Skeletal muscle tissue (tissue), 4 donors: ENCODE data around the gene CAMKMT. TPM values are rescaled to one million over a fixed set of nuclear protein-coding genes. Genes with fewer than 3 reads are reported as not detected.

Experiments
- H3K27ac ChIP-seq: one replicate; pipeline ENCODE4 v1.7.0; 2013; ENCODE audit warnings: mild to moderate bottlenecking, low read depth, low read length, inconsistent platforms
- H3K27me3 ChIP-seq, 3 donors: one replicate each; pipeline ENCODE4 v1.7.0; 2013; ENCODE audit warnings: low read length in 3 of 3; ENCODE audit not compliant: control insufficient read depth in 3 of 3, insufficient read depth in 3 of 3
- H3K36me3 ChIP-seq, 3 donors: one replicate each; pipeline ENCODE4 v1.7.0; 2013; ENCODE audit warnings: low read length in 3 of 3; ENCODE audit not compliant: control insufficient read depth in 3 of 3, insufficient read depth in 3 of 3
- H3K4me1 ChIP-seq, 3 donors: one replicate each; pipeline ENCODE4 v1.7.0; 2013; ENCODE audit warnings: low read length in 3 of 3, mild to moderate bottlenecking in 3 of 3; ENCODE audit not compliant: control insufficient read depth in 3 of 3, insufficient read depth in 3 of 3
- H3K4me3 ChIP-seq, 3 donors: one replicate each; pipeline ENCODE4 v1.7.0; 2013; ENCODE audit warnings: low read length in 3 of 3
- H3K9ac ChIP-seq, 3 donors: one replicate each; pipeline ENCODE4 v1.7.0; 2013; ENCODE audit warnings: low read length in 3 of 3, mild to moderate bottlenecking in 3 of 3, moderate library complexity in 2 of 3, low read depth in 1 of 3
- H3K9me3 ChIP-seq, 3 donors: one replicate each; pipeline ENCODE4 v1.7.0; 2013; ENCODE audit warnings: low read length in 3 of 3; ENCODE audit not compliant: control insufficient read depth in 3 of 3
- total RNA-seq: library from RNA; depleted of rRNA; stranded (reverse); fragments of >200 nt; gene quantifications from one replicate; pipeline ENCODE4 v1.2.3, GENCODE V29; 2014
- donor health status: Osteomylitis.

The CAMKMT gene
- total RNA-seq, 1 donor from 2014 or later: 5.2 TPM

GRCh38 chr2:44570271-44570670 lies 208.5 kb downstream of the CAMKMT start:
- no peaks in the 10 kb centered on the region for H3K9me3 ChIP-seq
- H3K36me3 ChIP-seq: no peaks in the 10 kb centered on the region
- H3K9ac ChIP-seq: no peak overlapping the region
- no peak overlapping the region for H3K4me3 ChIP-seq
- H3K27ac ChIP-seq: no peak overlapping the region
- H3K4me1 ChIP-seq: no peaks in the 10 kb centered on the region
- no peaks in the 10 kb centered on the region for H3K27me3 ChIP-seq

- Histone ChIP-seq H3K36me3 (no peaks in the 10 kb centered on the region), H3K4me1 (no peaks in the 10 kb centered on the region), H3K27me3 (no peaks in the 10 kb centered on the region), H3K9ac (no peak overlapping the region), H3K4me3 (no peak overlapping the region), H3K9me3 (no peaks in the 10 kb centered on the region), H3K27ac (no peak overlapping the region)
These were observed 209.0 kb downstream of the CAMKMT start for GRCh38 chr2:44570777-44571176.

GRCh38 chr2:44572196-44572900 lies 210.6 kb downstream of the CAMKMT start:
- H3K27ac ChIP-seq: no peak overlapping the region
- no peak overlapping the region for H3K9ac ChIP-seq
- no peak overlapping the region for H3K4me3 ChIP-seq
- H3K9me3 ChIP-seq: no peaks in the 10 kb centered on the region
- H3K27me3 ChIP-seq: no peaks in the 10 kb centered on the region
- no peaks in the 10 kb centered on the region for H3K36me3 ChIP-seq
- no peaks in the 10 kb centered on the region for H3K4me1 ChIP-seq

- Histone ChIP-seq H3K27ac (no peak overlapping the region), H3K9ac (no peak overlapping the region), H3K4me1 (peaks cover 0 to 3% (median 0%) of the 10 kb centered on the region in 3 donors), H3K4me3 (no peak overlapping the region), H3K36me3 (no peaks in the 10 kb centered on the region), H3K27me3 (no peaks in the 10 kb centered on the region), H3K9me3 (no peaks in the 10 kb centered on the region)
These were observed 212.2 kb downstream of the CAMKMT start for GRCh38 chr2:44573996-44574395.

GRCh38 chr2:44578471-44579093 lies 216.8 kb downstream of the CAMKMT start:
- Histone ChIP-seq H3K4me3 (peak overlapping the region in 1 of 3 donors; percentile 11), H3K36me3 (no peaks in the 10 kb centered on the region), H3K9ac (peak overlapping the region in 1 of 3 donors; percentile 47), H3K4me1 (peaks cover 0 to 11% (median 8%) of the 10 kb centered on the region in 3 donors), H3K27me3 (no peaks in the 10 kb centered on the region), H3K9me3 (no peaks in the 10 kb centered on the region), H3K27ac (peak overlapping the region; percentile 32)

- peaks cover 0 to 11% (median 8%) of the 10 kb centered on the region in 3 donors for H3K4me1 ChIP-seq
- no peaks in the 10 kb centered on the region for H3K9me3 ChIP-seq
- peak overlapping the region in 2 of 3 donors; percentile 28 to 47 for H3K9ac ChIP-seq
- no peak overlapping the region for H3K27ac ChIP-seq
- no peaks in the 10 kb centered on the region for H3K36me3 ChIP-seq
- no peak overlapping the region for H3K4me3 ChIP-seq
- H3K27me3 ChIP-seq: no peaks in the 10 kb centered on the region
These were observed 217.5 kb downstream of the CAMKMT start for GRCh38 chr2:44579115-44579836.

- H3K27ac ChIP-seq: no peak overlapping the region
- H3K27me3 ChIP-seq: no peaks in the 10 kb centered on the region
- no peaks in the 10 kb centered on the region for H3K36me3 ChIP-seq
- no peak overlapping the region for H3K9ac ChIP-seq
- peaks cover 0 to 11% (median 8%) of the 10 kb centered on the region in 3 donors for H3K4me1 ChIP-seq
- H3K4me3 ChIP-seq: no peak overlapping the region
- H3K9me3 ChIP-seq: no peaks in the 10 kb centered on the region
These were observed 218.1 kb downstream of the CAMKMT start for GRCh38 chr2:44579837-44580230.

- Histone ChIP-seq H3K27me3 (no peaks in the 10 kb centered on the region), H3K9me3 (no peaks in the 10 kb centered on the region), H3K27ac (no peak overlapping the region)
These were observed 219.2 kb downstream of the CAMKMT start for GRCh38 chr2:44580875-44581515.

GRCh38 chr2:44582363-44583008 lies 220.7 kb downstream of the CAMKMT start:
- Histone ChIP-seq H3K4me3 (no peak overlapping the region), H3K27me3 (no peaks in the 10 kb centered on the region), H3K27ac (no peak overlapping the region), H3K4me1 (peaks cover 0 to 11% (median 8%) of the 10 kb centered on the region in 3 donors), H3K36me3 (no peaks in the 10 kb centered on the region), H3K9me3 (no peaks in the 10 kb centered on the region), H3K9ac (no peak overlapping the region)

More at GRCh38 chr2:44580875-44581515, 219.2 kb downstream of the CAMKMT start:
- Histone ChIP-seq H3K36me3 (no peaks in the 10 kb centered on the region), H3K4me3 (no peak overlapping the region), H3K4me1 (peaks cover 0 to 11% (median 8%) of the 10 kb centered on the region in 3 donors), H3K9ac (no peak overlapping the region)
